GM08714 (cell line): ENCODE results near the gene SLC30A4.

Experiments used
- H3K4me3 ChIP-seq: fragments of 200-500 bp; sonication (Bioruptor generic); 2 replicates; pipeline ENCODE4 v1.5.1; 2014; ENCODE audit warnings: mild to moderate bottlenecking, low read length, inconsistent platforms
- ZNF274 ChIP-seq: IDR thresholded peaks from 2 replicates; pipeline ENCODE4 v1.6.1; 2012; ENCODE audit warnings: mild to moderate bottlenecking, low read depth, low read length

Gene SLC30A4

GRCh38 chr15:45449395-45449794 lies 73.2 kb downstream of the SLC30A4 start:
- no peak for TF ChIP-seq ZNF274

GRCh38 chr15:45448066-45448915 lies 74.3 kb downstream of the SLC30A4 start:
- no peak for TF ChIP-seq ZNF274

More at GRCh38 chr15:45449395-45449794, 73.2 kb downstream of the SLC30A4 start:
- H3K4me3 ChIP-seq, result no peak overlapping the region

DNA sequence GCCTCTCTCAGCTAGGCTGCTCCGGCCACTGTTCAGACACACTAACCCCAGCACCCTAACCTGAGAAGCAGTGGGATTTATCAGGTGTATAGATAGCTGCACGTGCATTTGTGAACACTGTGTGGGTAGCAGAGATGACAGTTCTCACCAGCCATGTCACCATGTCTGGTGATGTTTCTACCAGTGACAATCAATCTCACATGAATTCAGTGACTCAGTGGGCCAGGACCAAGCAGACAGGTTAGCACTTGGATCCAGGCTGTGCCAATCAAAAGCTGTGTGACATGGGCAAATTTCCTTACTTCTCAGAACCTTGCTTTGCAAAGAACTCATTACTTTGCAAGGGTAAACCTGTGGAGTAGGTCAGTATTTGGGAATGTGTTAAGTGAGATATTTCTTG lies 78.9 kb downstream of the SLC30A4 start:
- no peak overlapping the region for H3K4me3 ChIP-seq
- no peak for TF ChIP-seq ZNF274

More at GRCh38 chr15:45448066-45448915, 74.3 kb downstream of the SLC30A4 start:
- no peak overlapping the region for H3K4me3 ChIP-seq

DNA sequence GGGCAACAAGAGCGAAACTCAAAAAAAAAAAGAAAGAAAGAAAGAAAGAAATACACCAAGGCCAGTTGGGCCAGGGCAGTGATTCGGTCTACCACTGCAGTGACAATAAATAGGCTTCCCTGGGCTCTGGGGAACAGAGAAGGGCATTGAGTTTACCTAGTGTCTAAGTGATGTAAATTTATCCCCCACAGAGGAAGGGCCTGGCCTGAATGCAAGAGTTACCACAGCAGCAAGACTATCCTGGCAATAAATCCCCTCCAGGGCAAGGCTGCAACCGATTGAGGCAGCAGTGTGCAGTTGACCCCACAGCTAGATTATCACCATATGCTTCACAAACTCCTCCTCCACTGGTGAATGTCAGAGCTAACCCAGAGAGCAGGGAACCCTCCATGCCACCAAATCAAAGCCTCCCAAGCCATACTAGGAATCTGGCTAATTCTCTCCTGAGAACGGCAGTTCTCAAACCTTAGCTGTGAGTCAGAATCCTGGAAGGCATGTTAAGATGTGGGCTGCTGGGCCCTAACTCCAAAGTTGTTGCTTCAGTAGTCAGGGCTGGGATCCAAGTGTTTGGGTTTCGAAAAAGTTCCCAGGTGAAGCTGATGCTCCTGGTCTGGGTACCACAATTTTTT lies 79.9 kb downstream of the SLC30A4 start:
- no peak overlapping the region for H3K4me3 ChIP-seq
- no peak for TF ChIP-seq ZNF274

- H3K4me3 ChIP-seq, result no peak overlapping the region
- no peak for TF ChIP-seq ZNF274
Observed at GRCh38 chr15:45441686-45442085, 80.9 kb downstream of the SLC30A4 start.

- no peak overlapping the region for H3K4me3 ChIP-seq
- no peak for TF ChIP-seq ZNF274
Observed at GRCh38 chr15:45441036-45441435, 81.5 kb downstream of the SLC30A4 start.

GRCh38 chr15:45439521-45440260 lies 82.9 kb downstream of the SLC30A4 start:
- no peak overlapping the region for H3K4me3 ChIP-seq
- TF ChIP-seq ZNF274, result no peak

DNA sequence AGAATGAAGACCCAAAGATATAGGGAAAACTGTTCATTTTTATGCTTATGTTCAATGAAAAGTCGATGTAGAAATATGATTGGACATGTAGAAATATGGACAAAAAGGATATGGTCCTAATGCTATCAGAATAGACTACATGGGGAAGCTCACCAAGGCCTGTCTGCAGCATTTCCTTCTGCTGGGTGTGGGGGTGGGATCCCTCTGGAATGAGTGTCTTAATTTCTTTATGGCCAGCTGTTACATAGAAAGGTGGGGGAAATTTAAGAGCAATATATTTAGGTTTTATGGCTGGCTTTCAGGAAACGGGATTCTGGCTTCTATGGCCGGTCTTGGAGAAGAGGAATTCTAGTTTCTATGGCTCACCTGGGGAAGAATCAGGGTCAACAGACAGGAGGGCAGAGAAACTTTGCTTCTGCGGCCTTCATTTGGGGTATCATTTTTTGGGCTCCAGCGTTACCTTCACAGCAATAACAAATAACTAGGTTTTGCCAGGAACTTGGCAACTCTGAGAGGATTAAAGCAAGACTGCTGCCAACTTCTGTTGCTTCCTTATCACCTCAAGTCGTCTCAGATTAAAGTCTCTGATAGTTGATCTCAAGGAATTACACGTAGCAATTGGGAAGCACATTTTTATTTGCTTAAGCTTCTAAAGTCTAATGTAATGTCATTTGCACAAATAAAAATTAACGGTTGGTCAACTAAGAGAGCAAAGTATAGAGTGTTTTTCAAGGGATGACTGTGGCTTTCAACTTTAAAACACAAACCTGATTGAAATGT lies 87.2 kb downstream of the SLC30A4 start:
- no peak overlapping the region for H3K4me3 ChIP-seq
- TF ChIP-seq ZNF274, result no peak

DNA sequence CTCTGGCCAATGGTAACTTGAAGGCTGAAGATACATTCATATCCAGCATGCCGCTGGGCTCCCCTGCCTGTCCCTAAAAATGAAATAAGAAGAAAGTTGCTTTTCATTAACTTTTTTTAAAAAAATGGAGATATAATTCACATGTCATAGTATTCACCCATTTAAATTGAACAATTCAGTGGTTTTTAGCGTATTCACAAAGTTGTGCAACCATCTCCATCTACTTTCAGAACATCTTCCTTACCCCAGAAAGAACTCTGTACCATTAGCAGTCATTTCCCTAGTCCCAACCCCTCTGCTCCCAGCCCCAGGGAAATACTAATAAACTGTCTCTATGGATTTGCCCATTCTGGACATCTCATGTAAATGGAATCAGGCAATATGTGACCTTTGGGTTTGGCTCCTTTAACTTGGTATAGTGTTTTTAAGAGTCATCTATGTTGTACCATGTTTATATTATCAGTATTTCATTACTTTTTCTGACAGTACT lies 88.4 kb downstream of the SLC30A4 start:
- no peak for TF ChIP-seq ZNF274
- no peak overlapping the region for H3K4me3 ChIP-seq

DNA sequence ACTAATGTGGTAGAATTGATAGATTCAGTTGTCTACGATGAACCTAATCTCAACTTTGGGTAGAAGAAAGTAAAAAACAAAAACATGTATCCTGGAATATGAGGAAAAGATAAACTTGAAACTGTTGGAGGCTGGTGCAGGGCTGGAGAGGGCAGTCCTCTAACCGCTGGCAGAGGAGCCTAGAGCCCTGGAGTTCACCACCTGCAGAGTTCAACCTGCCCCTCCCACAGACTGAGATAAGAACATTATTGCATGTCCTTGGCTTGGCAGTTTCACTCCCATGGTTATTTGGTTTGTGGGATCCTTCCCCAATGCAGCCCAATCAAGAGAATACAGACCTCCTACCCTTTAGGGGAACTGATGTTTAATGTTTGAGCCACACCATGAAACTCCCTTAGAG lies 91.0 kb downstream of the SLC30A4 start:
- H3K4me3 ChIP-seq, result no peak overlapping the region
- no peak for TF ChIP-seq ZNF274

GRCh38 chr15:45429941-45430792 lies 92.4 kb downstream of the SLC30A4 start:
- TF ChIP-seq ZNF274, result no peak
- H3K4me3 ChIP-seq, result peak overlapping the region; percentile 38; the same call in 1 of the 2 replicates
